Sigmoid colon (tissue), 4 donors: ENCODE measurements around the gene CBL.

Experiments used
- CTCF ChIP-seq, 4 experiments: fragments of 450-650 bp in 3 of 4; fragments of 200-600 bp in 1 of 4; IDR thresholded peaks; one replicate each; pipeline ENCODE4 v1.5.1; 2016 to 2019; ENCODE audit warnings: antibody characterized with exemption in 4 of 4, mild to moderate bottlenecking in 3 of 4, moderate library complexity in 2 of 4
- EP300 ChIP-seq, 4 donors: sonication (generic); formaldehyde crosslinking; IDR thresholded peaks; one replicate each; pipeline ENCODE4 v1.6.1; 2017; ENCODE audit warnings: antibody characterized with exemption in 4 of 4
- POLR2A ChIP-seq, 2 donors: fragments of 450-650 bp; IDR thresholded peaks; one replicate each; pipeline ENCODE4 v1.6.1; 2016; ENCODE audit warnings: antibody characterized with exemption in 2 of 2, mild to moderate bottlenecking in 2 of 2, moderate library complexity in 2 of 2

GRCh38 chr11:119210050-119210449 lies 3.9 kb downstream of the CBL start:
- no peak for TF ChIP-seq CTCF (IDR thresholded peaks at IDR 0.05)
- TF ChIP-seq POLR2A (IDR thresholded peaks at IDR 0.05) = no peak
- TF ChIP-seq EP300 (IDR thresholded peaks at IDR 0.05) = no peak
